GM10847 (cell line): ENCODE data around the gene KRT20.

Experiments
- POLR2A ChIP-seq: IDR thresholded peaks from 2 replicates; pipeline ENCODE4 v1.6.1; 2011; ENCODE audit not compliant: insufficient read length; ENCODE audit errors: extremely low read depth

KRT20 gene

GRCh38 chr17:40844671-40845107 is 40.4 kb downstream of the KRT20 start:
- TF ChIP-seq POLR2A = no peak

- no peak for TF ChIP-seq POLR2A
These were observed 41.8 kb downstream of the KRT20 start for GRCh38 chr17:40843242-40843641.

- TF ChIP-seq POLR2A = no peak
These were observed 43.8 kb downstream of the KRT20 start for GRCh38 chr17:40841246-40841645.

GRCh38 chr17:40839194-40839593 is 45.8 kb downstream of the KRT20 start:
- TF ChIP-seq POLR2A = no peak

- no peak for TF ChIP-seq POLR2A
These were observed 49.0 kb downstream of the KRT20 start for GRCh38 chr17:40836020-40836419.

- no peak for TF ChIP-seq POLR2A
These were observed 51.2 kb downstream of the KRT20 start for GRCh38 chr17:40833882-40834281.

GRCh38 chr17:40832840-40833239 is 52.2 kb downstream of the KRT20 start:
- no peak for TF ChIP-seq POLR2A

GRCh38 chr17:40830085-40830776 is 54.8 kb downstream of the KRT20 start:
- TF ChIP-seq POLR2A = no peak

GRCh38 chr17:40828454-40829044 is 56.5 kb downstream of the KRT20 start:
- TF ChIP-seq POLR2A = no peak

- TF ChIP-seq POLR2A = no peak
These were observed 57.1 kb downstream of the KRT20 start for GRCh38 chr17:40827746-40828453.
